Mesodermal cell (in vitro differentiated cells): ENCODE measurements around the gene DGAT2L6.
A peak's percentile ranks its signal among the peaks of the same experiment; 100 is the strongest.

ENCODE experiments used
- H3K27ac ChIP-seq: 2 replicates; pipeline ENCODE4 v1.7.0; 2013; ENCODE audit warnings: mild to moderate bottlenecking, low read depth, low read length, moderate library complexity; ENCODE audit not compliant: severe bottlenecking
- H3K36me3 ChIP-seq: 2 replicates; pipeline ENCODE4 v1.7.1; 2013; ENCODE audit warnings: mild to moderate bottlenecking, low read length, moderate library complexity; ENCODE audit not compliant: control insufficient read depth, insufficient read depth
- H3K4me1 ChIP-seq: one replicate; pipeline ENCODE4 v1.7.1; 2013; ENCODE audit warnings: mild to moderate bottlenecking, low read length; ENCODE audit not compliant: insufficient read depth, control insufficient read depth, poor library complexity, severe bottlenecking
- H3K4me3 ChIP-seq: 2 replicates; pipeline ENCODE4 v1.7.0; 2013; ENCODE audit warnings: low read length, control low read depth, mild to moderate bottlenecking; ENCODE audit not compliant: insufficient read depth, poor library complexity, severe bottlenecking; ENCODE audit errors: extremely low read depth
- H3K9me3 ChIP-seq: 2 replicates; pipeline ENCODE4 v1.7.1; 2013; ENCODE audit warnings: mild to moderate bottlenecking, low read length, moderate library complexity; ENCODE audit not compliant: control insufficient read depth
- WGBS, 2 experiments: methylation state at CpG; one replicate each; pipeline ENCODE4 v1.1.5; 2013; ENCODE audit warnings: missing lambda C conversion rate in 2 of 2; ENCODE audit not compliant: insufficient coverage in 2 of 2; 5-methylcytosine and 5-hydroxymethylcytosine counted together

The DGAT2L6 gene

DNA sequence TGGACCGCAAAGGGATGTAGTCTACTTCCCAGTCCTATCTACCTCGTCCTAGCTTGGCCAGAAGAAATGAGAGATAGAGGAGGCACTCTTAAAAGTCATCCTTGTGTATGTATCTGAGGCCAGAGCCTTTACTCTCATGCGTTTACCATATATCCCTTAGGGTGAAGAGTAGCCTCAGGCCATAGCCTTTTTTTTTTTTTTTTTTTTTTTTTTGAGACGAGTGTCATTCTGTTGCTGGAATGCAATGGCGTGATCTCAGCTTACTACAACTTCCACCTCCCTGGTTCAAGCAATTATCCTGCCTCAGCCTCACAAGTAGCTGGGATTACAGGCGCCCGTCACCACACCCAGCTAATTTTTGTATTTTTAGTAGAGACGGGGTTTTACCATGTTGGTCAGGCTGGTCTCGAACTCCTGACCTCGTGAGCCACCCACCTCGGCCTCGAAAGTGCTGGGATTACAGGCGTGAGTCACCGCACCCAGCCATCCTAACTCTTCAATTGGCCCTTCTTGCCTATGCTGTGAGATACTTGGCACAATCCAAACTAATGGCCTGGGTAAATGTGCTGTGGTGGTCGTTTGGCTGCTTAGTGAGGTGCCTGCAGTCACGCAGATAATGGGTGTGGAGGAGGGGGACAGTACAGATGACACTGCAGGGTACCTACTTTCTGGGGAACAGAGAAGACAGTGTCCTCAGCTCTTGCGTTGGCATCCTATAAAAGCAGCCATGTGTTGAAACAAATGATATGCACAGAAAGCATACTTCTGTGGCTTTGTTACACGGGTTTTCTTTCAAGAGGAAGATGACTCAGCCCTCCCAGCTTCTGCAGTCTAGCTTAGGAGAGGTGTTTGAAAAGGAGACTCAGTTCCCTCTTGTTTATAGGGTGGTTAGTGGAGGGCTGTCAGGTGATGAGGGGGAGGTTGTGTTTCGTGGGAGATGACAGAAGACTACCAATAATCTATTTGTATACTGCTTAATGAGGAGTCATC, 10.4 kb upstream of the DGAT2L6 start:
- peak overlapping the region; percentile 92 for H3K27ac ChIP-seq
- no peak overlapping the region for H3K4me3 ChIP-seq
- 81% methylated on average over 4 of the region's 19 CpGs; no CpG with 5 or more reads in 1 of the 2 experiments for WGBS, 2 experiments
- no peaks in the 10 kb centered on the region for H3K9me3 ChIP-seq
- peaks cover 22% of the 10 kb centered on the region for H3K4me1 ChIP-seq
- peaks cover 34% of the 10 kb centered on the region for H3K36me3 ChIP-seq

DNA sequence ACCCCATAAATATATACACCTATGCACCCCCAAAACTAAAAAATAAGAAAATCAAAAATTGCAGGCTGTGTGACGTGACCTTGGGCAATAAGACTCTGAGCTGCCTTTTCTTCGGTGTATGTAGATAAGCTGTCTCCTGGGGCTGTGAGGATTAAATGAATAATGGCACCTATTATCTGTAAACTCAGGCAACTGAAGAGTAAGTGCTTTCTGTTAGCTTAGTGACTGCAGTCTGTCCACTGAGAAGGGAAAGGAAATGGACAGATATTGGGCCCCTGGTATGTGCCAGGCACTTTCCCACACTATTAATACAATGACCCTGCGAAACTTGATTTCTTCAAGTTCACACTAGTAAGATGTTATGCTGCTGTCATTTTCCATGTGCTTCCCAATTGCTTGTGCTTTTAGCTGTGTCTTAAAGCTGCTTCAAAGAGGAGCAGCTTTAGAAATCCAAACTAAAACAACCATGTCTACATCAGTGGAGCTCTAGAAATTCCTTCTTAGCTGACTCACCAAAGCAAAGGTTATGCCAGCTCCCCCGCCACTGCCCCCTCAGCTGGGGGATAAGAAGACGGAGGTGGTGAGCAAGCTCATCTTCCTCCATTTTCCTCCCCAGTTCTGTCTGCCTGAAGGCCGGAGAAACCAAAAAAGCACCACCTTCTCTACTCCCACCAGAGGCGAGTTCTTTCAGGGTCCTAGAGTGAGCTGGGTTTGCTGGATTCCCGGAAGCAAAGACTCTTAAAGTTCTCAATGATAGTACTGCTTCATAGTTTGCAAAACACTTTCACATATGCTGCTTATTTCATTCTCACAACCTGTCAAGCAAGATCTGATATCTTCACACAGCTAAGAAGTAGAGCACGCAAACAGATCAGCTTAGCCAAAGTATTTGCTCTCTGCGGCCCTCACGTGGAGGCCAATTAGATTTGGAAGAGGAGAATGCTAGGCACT, 8.8 kb upstream of the DGAT2L6 start:
- peak overlapping the region; percentile 92 for H3K27ac ChIP-seq
- peak overlapping the region; percentile 3 for H3K4me3 ChIP-seq
- no peaks in the 10 kb centered on the region for H3K9me3 ChIP-seq
- WGBS, 2 experiments = 33 to 54% methylated on average over 1 to 3 of the region's 11 CpGs
- peaks cover 26% of the 10 kb centered on the region for H3K4me1 ChIP-seq
- peaks cover 24% of the 10 kb centered on the region for H3K36me3 ChIP-seq

GRCh38 chrX:70169281-70169680, 8.0 kb upstream of the DGAT2L6 start:
- 90% methylated on average over 1 of the region's 7 CpGs; no CpG with 5 or more reads in 1 of the 2 experiments for WGBS, 2 experiments
- Histone ChIP-seq H3K36me3 (peaks cover 18% of the 10 kb centered on the region), H3K27ac (peak overlapping the region; percentile 92), H3K4me3 (no peak overlapping the region), H3K4me1 (peaks cover 28% of the 10 kb centered on the region), H3K9me3 (no peaks in the 10 kb centered on the region)

- no peak overlapping the region for H3K4me3 ChIP-seq
- peaks cover 28% of the 10 kb centered on the region for H3K4me1 ChIP-seq
- 61 to 88% methylated on average over 2 of the region's 2 CpGs for WGBS, 2 experiments
- H3K27ac ChIP-seq = no peak overlapping the region
- no peaks in the 10 kb centered on the region for H3K36me3 ChIP-seq
- H3K9me3 ChIP-seq = no peaks in the 10 kb centered on the region
Observed at GRCh38 chrX:70171624-70172023, 5.7 kb upstream of the DGAT2L6 start.

DNA sequence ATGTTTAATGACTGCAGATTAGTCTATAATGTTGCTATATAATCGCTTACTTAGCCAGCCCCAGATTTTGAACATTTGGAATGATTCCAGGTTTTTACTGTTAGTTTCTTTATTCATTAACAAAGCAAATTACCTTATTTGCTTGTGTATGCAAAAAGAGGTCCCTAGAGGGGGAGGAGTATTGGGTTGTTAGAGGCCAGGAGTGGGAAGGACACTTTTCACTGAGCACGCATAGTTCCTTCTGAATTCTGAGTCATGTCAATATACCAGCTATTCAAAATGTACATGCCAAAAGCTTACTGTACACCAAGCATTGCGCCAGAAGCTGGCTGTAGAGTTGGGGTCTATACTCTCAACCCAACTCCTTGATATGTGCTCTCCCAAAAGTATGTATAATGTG, 5.1 kb upstream of the DGAT2L6 start:
- no peak overlapping the region for H3K4me3 ChIP-seq
- H3K27ac ChIP-seq = no peak overlapping the region
- H3K36me3 ChIP-seq = no peaks in the 10 kb centered on the region
- H3K9me3 ChIP-seq = no peaks in the 10 kb centered on the region
- peaks cover 28% of the 10 kb centered on the region for H3K4me1 ChIP-seq
- no CpG with 5 or more reads among the region's 3 CpGs for WGBS, 2 experiments

- H3K4me1 ChIP-seq = peaks cover 21% of the 10 kb centered on the region
- H3K27ac ChIP-seq = no peak overlapping the region
- H3K4me3 ChIP-seq = no peak overlapping the region
- H3K9me3 ChIP-seq = no peaks in the 10 kb centered on the region
- 40 to 68% methylated on average over 2 to 3 of the region's 4 CpGs for WGBS, 2 experiments
- no peaks in the 10 kb centered on the region for H3K36me3 ChIP-seq
Observed at GRCh38 chrX:70172964-70173363, 4.3 kb upstream of the DGAT2L6 start.

DNA sequence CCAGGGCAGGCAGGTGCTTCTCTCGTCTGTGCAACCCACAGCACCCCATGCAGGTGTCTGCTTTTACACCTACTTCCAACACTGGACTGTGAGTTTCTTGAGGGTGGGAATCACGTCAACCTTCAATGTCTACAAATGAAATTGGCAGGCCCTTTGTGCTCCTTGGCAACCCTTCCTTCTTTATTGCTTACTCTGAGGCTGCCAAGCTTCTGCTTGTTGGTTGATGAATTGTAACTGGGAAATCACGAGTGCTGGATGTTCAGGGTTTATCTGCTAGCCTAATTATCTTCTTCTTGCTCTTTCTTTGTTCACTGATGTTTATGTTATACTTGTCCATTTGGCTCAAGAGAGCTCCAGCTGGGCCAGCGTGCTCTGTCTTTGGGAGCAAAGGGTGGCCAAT, 2.5 kb upstream of the DGAT2L6 start:
- H3K36me3 ChIP-seq = no peaks in the 10 kb centered on the region
- H3K4me1 ChIP-seq = peaks cover 15% of the 10 kb centered on the region
- no peak overlapping the region for H3K27ac ChIP-seq
- H3K4me3 ChIP-seq = no peak overlapping the region
- H3K9me3 ChIP-seq = no peaks in the 10 kb centered on the region
- no CpG with 5 or more reads among the region's 4 CpGs for WGBS, 2 experiments

- no peak overlapping the region for H3K27ac ChIP-seq
- no peaks in the 10 kb centered on the region for H3K9me3 ChIP-seq
- WGBS, 2 experiments = 80% methylated on average over 1 of the region's 7 CpGs; no CpG with 5 or more reads in 1 of the 2 experiments
- H3K4me3 ChIP-seq = no peak overlapping the region
- no peaks in the 10 kb centered on the region for H3K36me3 ChIP-seq
- H3K4me1 ChIP-seq = peaks cover 15% of the 10 kb centered on the region
Observed at GRCh38 chrX:70175338-70175737, 1.9 kb upstream of the DGAT2L6 start.

DNA sequence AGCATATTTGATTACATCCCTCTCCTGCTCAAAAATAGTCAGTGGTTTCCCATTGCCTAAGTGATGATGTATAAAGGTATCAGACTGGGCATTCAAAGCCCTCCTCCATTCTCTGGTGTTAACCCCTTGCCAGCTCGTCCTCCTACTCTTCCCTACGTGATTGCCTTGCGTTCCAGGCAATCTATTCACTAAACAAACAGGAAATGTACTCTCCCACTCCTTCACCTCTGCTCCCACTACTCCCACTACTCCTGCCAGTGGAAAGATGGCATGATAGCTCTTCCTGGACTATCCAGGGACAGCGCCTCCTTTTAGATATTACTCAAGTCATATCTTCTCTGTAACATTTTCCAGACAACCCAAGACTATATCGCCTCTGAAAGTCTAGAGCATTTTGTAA, 5.8 kb downstream of the DGAT2L6 start:
- H3K4me1 ChIP-seq = no peaks in the 10 kb centered on the region
- WGBS, 2 experiments = 60% methylated on average over 2 of the region's 5 CpGs; no CpG with 5 or more reads in 1 of the 2 experiments
- H3K27ac ChIP-seq = no peak overlapping the region
- H3K9me3 ChIP-seq = no peaks in the 10 kb centered on the region
- H3K36me3 ChIP-seq = no peaks in the 10 kb centered on the region
- H3K4me3 ChIP-seq = no peak overlapping the region

- Histone ChIP-seq H3K4me3 (no peak overlapping the region), H3K4me1 (no peaks in the 10 kb centered on the region), H3K36me3 (no peaks in the 10 kb centered on the region), H3K9me3 (peaks cover 3% of the 10 kb centered on the region), H3K27ac (no peak overlapping the region)
Observed at GRCh38 chrX:70190225-70190624, 12.9 kb downstream of the DGAT2L6 start.
